Neural cell (in vitro differentiated cells): ENCODE measurements around the gene GALNT2. TPM values are rescaled to one million over a fixed set of nuclear protein-coding genes. Genes with fewer than 3 reads are reported as not detected.

ENCODE experiments used
- H2AFZ ChIP-seq: fragments of 200-600, 300-800 bp; sonication (generic), shearing (Covaris generic); 2 replicates; pipeline ENCODE4 v1.6.0; 2014; ENCODE audit warnings: low read depth, mild to moderate bottlenecking, antibody characterized with exemption, low read length, moderate library complexity
- H3F3A ChIP-seq: fragments of 200-600 bp; shearing (Covaris generic); 2 replicates; pipeline ENCODE4 v1.6.1; 2016; ENCODE audit warnings: mild to moderate bottlenecking, moderate library complexity, mixed read lengths, antibody characterized with exemption, low read length; ENCODE audit not compliant: insufficient read depth, poor library complexity, severe bottlenecking
- H3K27ac ChIP-seq: fragments of 200-600, 300-800 bp; sonication (generic), shearing (Covaris generic); 2 replicates; pipeline ENCODE4 v1.5.1; 2014; ENCODE audit warnings: mild to moderate bottlenecking, low read length, moderate library complexity
- H3K27me3 ChIP-seq: fragments of 300-800, 200-600 bp; sonication (generic), shearing (Covaris generic); 2 replicates; pipeline ENCODE4 v1.6.0; 2014; ENCODE audit warnings: mild to moderate bottlenecking, low read depth, low read length, moderate library complexity; ENCODE audit not compliant: insufficient read depth
- H3K36me3 ChIP-seq: fragments of 300-800, 200-600 bp; sonication (generic), shearing (Covaris generic); 2 replicates; pipeline ENCODE4 v1.5.1; 2014; ENCODE audit warnings: mild to moderate bottlenecking, antibody characterized with exemption, low read length, moderate library complexity; ENCODE audit not compliant: insufficient read depth
- H3K4me2 ChIP-seq: fragments of 300-800, 200-600 bp; sonication (generic), shearing (Covaris generic); 2 replicates; pipeline ENCODE4 v1.6.0; 2014; ENCODE audit warnings: mild to moderate bottlenecking, low read length
- H3K4me3 ChIP-seq: fragments of 300-800, 200-600 bp; sonication (generic), shearing (Covaris generic); 2 replicates; pipeline ENCODE4 v1.5.1; 2014; ENCODE audit warnings: mild to moderate bottlenecking, low read length, moderate library complexity
- H3K79me2 ChIP-seq: fragments of 200-600 bp; shearing (Covaris generic); replicated peaks from 2 replicates; pipeline ENCODE4 v1.6.0; 2014; ENCODE audit warnings: mild to moderate bottlenecking, low read length, moderate library complexity; ENCODE audit not compliant: insufficient read depth
- H3K9ac ChIP-seq: fragments of 300-800, 200-600 bp; sonication (generic), shearing (Covaris generic); 2 replicates; pipeline ENCODE4 v1.6.1; 2016; ENCODE audit warnings: mild to moderate bottlenecking, low read length, mixed read lengths
- H3K9me2 ChIP-seq: fragments of 200-600 bp; shearing (Covaris generic); 2 replicates; pipeline ENCODE4 v1.6.1; 2016; ENCODE audit warnings: mild to moderate bottlenecking, low read length, mixed read lengths; ENCODE audit not compliant: insufficient read depth
- H3K9me3 ChIP-seq: fragments of 200-600, 300-800 bp; sonication (generic), shearing (Covaris generic); 2 replicates; pipeline ENCODE4 v1.6.1; 2016; ENCODE audit warnings: mild to moderate bottlenecking, mixed run types, low read length, moderate library complexity, mixed read lengths
- H4K20me1 ChIP-seq: fragments of 200-600 bp; shearing (Covaris generic); 2 replicates; pipeline ENCODE4 v1.6.1; 2016; ENCODE audit warnings: mild to moderate bottlenecking, mixed run types; ENCODE audit not compliant: insufficient read depth
- CTCF ChIP-seq: fragments of 450-650 bp; IDR thresholded peaks from 2 replicates; pipeline ENCODE4 v1.5.1; 2014; ENCODE audit warnings: antibody characterized with exemption, mild to moderate bottlenecking, moderate library complexity; ENCODE audit not compliant: poor library complexity, severe bottlenecking
- EP300 ChIP-seq: fragments of 450-650 bp; conservative IDR thresholded peaks from 2 replicates; pipeline ENCODE4 v1.6.1; 2014; ENCODE audit warnings: antibody characterized with exemption, mild to moderate bottlenecking, moderate library complexity; ENCODE audit not compliant: poor library complexity, severe bottlenecking
- EZH2 ChIP-seq: fragments of 200-600, 300-800 bp; shearing (Covaris generic), sonication (generic); IDR thresholded peaks from 2 replicates; pipeline ENCODE4 v1.6.1; 2014; ENCODE audit warnings: antibody characterized with exemption, low read length, borderline replicate concordance, mild to moderate bottlenecking; ENCODE audit not compliant: insufficient read depth, poor library complexity, severe bottlenecking
- MXI1 ChIP-seq: fragments of 450-650 bp; conservative IDR thresholded peaks from 2 replicates; pipeline ENCODE4 v1.6.1; 2014; ENCODE audit warnings: antibody characterized with exemption, mild to moderate bottlenecking; ENCODE audit not compliant: poor library complexity, severe bottlenecking
- POLR2AphosphoS5 ChIP-seq: IDR thresholded peaks from 2 replicates; pipeline ENCODE4 v1.6.1; 2012
- RAD21 ChIP-seq: fragments of 450-650 bp; conservative IDR thresholded peaks from 2 replicates; pipeline ENCODE4 v1.6.1; 2014; ENCODE audit warnings: antibody characterized with exemption, mild to moderate bottlenecking, moderate library complexity
- REST ChIP-seq: IDR thresholded peaks from 2 replicates; pipeline ENCODE4 v1.6.1; 2012; ENCODE audit warnings: borderline replicate concordance
- SMC3 ChIP-seq: fragments of 450-650 bp; conservative IDR thresholded peaks from 2 replicates; pipeline ENCODE4 v1.6.1; 2014; ENCODE audit warnings: antibody characterized with exemption, mild to moderate bottlenecking, moderate library complexity; ENCODE audit not compliant: poor library complexity
- TAF1 ChIP-seq: IDR thresholded peaks from 2 replicates; pipeline ENCODE4 v1.6.1; 2012; ENCODE audit warnings: low read depth
- polyA plus RNA-seq: library from polyadenylated mRNA; depleted of rRNA; stranded (reverse); fragments of >200 nt; gene quantifications from 2 replicates; pipeline ENCODE4 v1.2.3, GENCODE V29; 2014

Gene GALNT2
- polyA plus RNA-seq, 1 donor from 2014 or later, result 38.8 TPM

GRCh38 chr1:230067871-230068620 is 1.0 kb downstream of the GALNT2 start:
- peak overlapping the region; percentile 97 for H3K4me2 ChIP-seq
- no peaks in the 10 kb centered on the region for H3K9me3 ChIP-seq
- no peaks in the 10 kb centered on the region for H3F3A ChIP-seq
- H3K27me3 ChIP-seq, result no peaks in the 10 kb centered on the region
- no peaks in the 10 kb centered on the region for H4K20me1 ChIP-seq
- H3K9ac ChIP-seq, result peak overlapping the region; percentile 75
- H2AFZ ChIP-seq, result no peak overlapping the region
- peak overlapping the region; percentile 99 for H3K4me3 ChIP-seq
- H3K36me3 ChIP-seq, result no peaks in the 10 kb centered on the region
- TF ChIP-seq EP300 (no peak), POLR2AphosphoS5 (no peak), SMC3 (peak; percentile 7), MXI1 (peak; percentile 23), RAD21 (peak; percentile 12)
- H3K9me2 ChIP-seq, result no peaks in the 10 kb centered on the region
- peaks cover 30% of the 10 kb centered on the region for H3K79me2 ChIP-seq
- H3K27ac ChIP-seq, result peak overlapping the region; percentile 48

GRCh38 chr1:230068621-230068873 is 1.5 kb downstream of the GALNT2 start:
- TF ChIP-seq SMC3 (no peak), EP300 (no peak), REST (no peak)
- Histone ChIP-seq H2AFZ (no peak overlapping the region), H3K36me3 (no peaks in the 10 kb centered on the region), H3K4me2 (peak overlapping the region; percentile 97), H3K9me3 (no peaks in the 10 kb centered on the region), H3K9me2 (no peaks in the 10 kb centered on the region), H3K79me2 (peaks cover 35% of the 10 kb centered on the region), H4K20me1 (no peaks in the 10 kb centered on the region), H3K9ac (peak overlapping the region; percentile 75), H3K27ac (peak overlapping the region; percentile 48), H3K27me3 (no peaks in the 10 kb centered on the region), H3F3A (no peaks in the 10 kb centered on the region), H3K4me3 (peak overlapping the region; percentile 99)

- peak overlapping the region; percentile 99 for H3K4me3 ChIP-seq
- TF ChIP-seq REST, result no peak
- TF ChIP-seq EP300, result no peak
- peak; percentile 67 for TF ChIP-seq RAD21
- TF ChIP-seq CTCF, result peak; percentile 58
- no peak for TF ChIP-seq EZH2
- no peak for TF ChIP-seq TAF1
- peak; percentile 77 for TF ChIP-seq MXI1
- TF ChIP-seq POLR2AphosphoS5, result no peak
- peak; percentile 70 for TF ChIP-seq SMC3
- H3K36me3 ChIP-seq, result no peaks in the 10 kb centered on the region
- peak overlapping the region; percentile 97 for H3K4me2 ChIP-seq
- H2AFZ ChIP-seq, result no peak overlapping the region
- H3F3A ChIP-seq, result no peaks in the 10 kb centered on the region
- H3K27me3 ChIP-seq, result no peaks in the 10 kb centered on the region
- peak overlapping the region; percentile 48 for H3K27ac ChIP-seq
- H3K79me2 ChIP-seq, result peaks cover 41% of the 10 kb centered on the region
- H3K9me2 ChIP-seq, result no peaks in the 10 kb centered on the region
- H3K9ac ChIP-seq, result peak overlapping the region; percentile 75
- H4K20me1 ChIP-seq, result no peaks in the 10 kb centered on the region
- no peaks in the 10 kb centered on the region for H3K9me3 ChIP-seq
Observed at GRCh38 chr1:230068952-230069684, 2.1 kb downstream of the GALNT2 start.
